ENCODE results near the gene STON2. TPM values are rescaled to one million over a fixed set of nuclear protein-coding genes. Genes with fewer than 3 reads are reported as not detected.

STON2 gene
- polyA plus RNA-seq, 1 experiment, result not detected

GRCh38 chr14:81305743-81306142 lies 94.4 kb downstream of the STON2 start:
- no peaks in the 10 kb centered on the region for H3K9me3 ChIP-seq (ENCODE audit: control insufficient read depth, insufficient read depth, low read length)
- no peak overlapping the region for H3K4me3 ChIP-seq (ENCODE audit: low read depth, low read length)
- no peak overlapping the region for H3K27ac ChIP-seq (ENCODE audit: low read depth, low read length)
- POLR2A ChIA-PET, result no interaction called here
- no peaks in the 10 kb centered on the region for H3K27me3 ChIP-seq (ENCODE audit: control insufficient read depth, insufficient read depth, low read length)
- CTCF ChIA-PET, result no interaction called here
- DNase-seq (ENCODE audit: low read depth, low spot score), result no peak
- TF ChIP-seq CTCF (IDR thresholded peaks at IDR 0.05; ENCODE audit: low read depth, low read length), result no peak

DNA sequence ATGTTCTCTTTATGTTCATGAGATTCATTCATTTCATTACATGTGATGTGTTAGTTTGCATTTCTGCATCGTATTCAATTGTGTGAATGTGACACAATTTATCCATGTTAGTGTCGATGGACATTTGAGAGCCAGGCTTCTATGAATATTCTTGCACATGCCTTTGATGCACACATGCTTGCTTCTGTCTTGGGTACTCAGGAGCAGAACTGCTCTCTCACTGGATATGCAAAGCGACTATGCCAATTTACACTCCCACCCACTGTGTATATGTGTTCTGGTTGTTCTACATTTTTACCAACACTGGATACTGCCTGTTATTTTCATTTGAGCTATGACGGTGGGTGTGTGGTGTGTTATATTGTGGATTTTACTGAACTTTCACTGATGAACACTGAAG lies 95.1 kb downstream of the STON2 start:
- H3K27ac ChIP-seq (ENCODE audit: low read depth, low read length), result no peak overlapping the region
- DNase-seq (ENCODE audit: low read depth, low spot score), result no peak
- ChIA-PET POLR2A (no interaction called here), CTCF (no interaction called here)
- H3K27me3 ChIP-seq (ENCODE audit: control insufficient read depth, insufficient read depth, low read length), result no peaks in the 10 kb centered on the region
- no peaks in the 10 kb centered on the region for H3K9me3 ChIP-seq (ENCODE audit: control insufficient read depth, insufficient read depth, low read length)
- H3K4me3 ChIP-seq (ENCODE audit: low read depth, low read length), result no peak overlapping the region
- TF ChIP-seq CTCF (IDR thresholded peaks at IDR 0.05; ENCODE audit: low read depth, low read length), result no peak

- no peak overlapping the region for H3K4me3 ChIP-seq (ENCODE audit: low read depth, low read length)
- TF ChIP-seq CTCF (IDR thresholded peaks at IDR 0.05; ENCODE audit: low read depth, low read length), result no peak
- no peaks in the 10 kb centered on the region for H3K27me3 ChIP-seq (ENCODE audit: control insufficient read depth, insufficient read depth, low read length)
- H3K9me3 ChIP-seq (ENCODE audit: control insufficient read depth, insufficient read depth, low read length), result no peaks in the 10 kb centered on the region
- DNase-seq (ENCODE audit: low read depth, low spot score), result no peak
- no peak overlapping the region for H3K27ac ChIP-seq (ENCODE audit: low read depth, low read length)
- POLR2A ChIA-PET, result no interaction called here
- CTCF ChIA-PET, result no interaction called here
Observed at GRCh38 chr14:81303258-81303935, 96.7 kb downstream of the STON2 start.

GRCh38 chr14:81302638-81303037 lies 97.5 kb downstream of the STON2 start:
- no peak overlapping the region for H3K27ac ChIP-seq (ENCODE audit: low read depth, low read length)
- POLR2A ChIA-PET, result no interaction called here
- H3K9me3 ChIP-seq (ENCODE audit: control insufficient read depth, insufficient read depth, low read length), result no peaks in the 10 kb centered on the region
- H3K4me3 ChIP-seq (ENCODE audit: low read depth, low read length), result no peak overlapping the region
- no peaks in the 10 kb centered on the region for H3K27me3 ChIP-seq (ENCODE audit: control insufficient read depth, insufficient read depth, low read length)
- CTCF ChIA-PET, result interaction anchor here (0.9 kb wide), 1 partner anchor 33 kb away, joined by 3 read pairs; no protein-coding TSS in a partner anchor
- TF ChIP-seq CTCF (IDR thresholded peaks at IDR 0.05; ENCODE audit: low read depth, low read length), result no peak
- DNase-seq (ENCODE audit: low read depth, low spot score), result no peak

- Histone ChIP-seq H3K9me3 (ENCODE audit: control insufficient read depth, insufficient read depth, low read length) (no peaks in the 10 kb centered on the region), H3K4me3 (ENCODE audit: low read depth, low read length) (no peak overlapping the region), H3K27ac (ENCODE audit: low read depth, low read length) (no peak overlapping the region), H3K27me3 (ENCODE audit: control insufficient read depth, insufficient read depth, low read length) (no peaks in the 10 kb centered on the region)
- no peak for DNase-seq (ENCODE audit: low read depth, low spot score)
- CTCF ChIA-PET, result interaction anchor here (0.9 kb wide), 1 partner anchor 32 kb away, joined by 3 read pairs; no protein-coding TSS in a partner anchor
- no peak for TF ChIP-seq CTCF (IDR thresholded peaks at IDR 0.05; ENCODE audit: low read depth, low read length)
- POLR2A ChIA-PET, result no interaction called here
Observed at GRCh38 chr14:81301813-81302212, 98.3 kb downstream of the STON2 start.

Data from AG04450 (cell line).